ENCODE measurements around the gene GAB3. TPM values are rescaled to one million over a fixed set of nuclear protein-coding genes. Genes with fewer than 3 reads are reported as not detected.
"Not testable (repeated sequence)": the region's sequence is repeated elsewhere in the genome, so short reads cannot be mapped to it uniquely, and the experiment has no call there.

Gene GAB3
- total RNA-seq, 1 donor from 2014 or later, result 9.0 TPM

DNA sequence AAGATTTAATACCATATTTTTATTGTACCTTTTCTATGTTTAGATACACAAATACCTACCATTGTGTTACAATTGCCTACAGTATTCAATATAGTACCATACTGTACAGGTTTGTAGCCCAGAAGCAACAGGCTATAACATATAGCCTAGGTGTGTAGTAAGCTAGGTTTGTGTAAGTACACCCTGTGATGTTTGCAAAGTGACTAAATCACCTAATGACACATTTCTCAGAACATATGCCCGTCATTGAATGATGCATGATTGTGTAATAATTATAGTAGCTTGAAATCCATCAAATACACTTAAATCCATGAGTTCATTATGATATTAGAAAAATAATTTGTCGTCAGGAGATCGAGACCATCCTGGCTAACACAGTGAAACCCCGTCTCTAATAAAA lies 30.8 kb downstream of the GAB3 start:
- DNase-seq, result no peak

DNA sequence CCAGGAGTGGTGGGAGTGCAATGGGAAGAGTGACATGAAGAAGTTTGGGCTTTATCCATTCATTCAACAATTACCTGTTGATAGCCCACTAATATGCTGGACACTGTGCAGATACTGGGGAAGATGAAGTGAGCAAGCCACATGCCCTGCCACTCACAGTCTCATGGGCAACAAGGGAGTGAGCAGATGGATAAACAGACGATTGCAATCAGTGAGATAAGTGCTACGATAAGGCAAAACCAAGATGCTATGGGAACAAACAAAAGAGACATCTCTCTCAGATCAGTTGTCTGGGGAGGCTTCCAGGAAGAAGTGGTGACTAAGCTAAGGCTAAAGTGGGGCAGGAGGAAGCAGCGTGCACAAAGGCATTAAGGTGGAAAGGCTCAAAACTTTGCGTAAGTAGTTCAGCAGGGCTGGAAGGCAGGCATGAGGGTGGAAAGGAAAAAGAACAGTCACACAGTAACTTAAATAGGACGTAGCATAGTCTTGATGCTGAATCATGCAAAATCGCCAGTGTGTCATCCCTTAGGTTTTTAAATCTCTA lies 31.7 kb downstream of the GAB3 start:
- no peak for DNase-seq

DNA sequence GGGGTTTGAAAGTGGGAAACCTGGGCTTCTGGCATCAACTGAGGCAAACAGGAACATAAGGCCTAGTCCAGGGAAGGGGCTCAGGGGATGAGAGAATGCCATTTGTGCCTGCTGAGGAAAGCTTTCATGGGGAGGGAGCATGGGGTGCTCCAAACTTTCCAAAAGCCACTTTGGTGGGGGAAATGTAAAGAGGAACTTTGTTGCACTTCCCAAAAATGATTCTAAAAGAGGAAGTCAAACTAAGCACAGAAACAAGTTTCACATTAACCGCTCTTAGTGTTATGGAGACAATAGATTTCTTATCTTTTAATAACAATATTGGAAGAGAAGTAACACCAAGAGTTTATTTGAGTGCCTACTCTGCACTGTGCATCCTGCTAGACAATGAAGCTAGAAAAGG lies 32.3 kb downstream of the GAB3 start:
- no peak for DNase-seq

DNA sequence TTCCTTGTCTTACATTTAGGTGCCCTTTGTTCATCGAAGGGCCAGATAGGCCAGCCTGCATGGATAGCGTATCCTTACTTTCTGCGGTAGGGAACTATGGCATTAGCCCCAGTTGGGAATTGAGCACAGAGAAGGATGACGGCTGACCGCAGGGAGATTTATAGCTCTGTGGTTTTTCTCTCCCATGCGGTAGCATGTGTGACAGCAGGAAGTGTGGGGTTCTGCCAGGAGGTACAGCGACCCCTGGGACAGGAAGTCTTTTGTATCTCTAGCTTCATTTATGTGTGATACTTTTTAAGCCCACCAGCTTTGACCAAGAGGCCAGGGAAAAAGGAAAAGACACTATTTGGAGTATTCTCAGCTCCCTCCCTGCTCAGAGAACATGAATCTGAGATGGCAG lies 33.1 kb downstream of the GAB3 start:
- DNase-seq, result no peak

DNA sequence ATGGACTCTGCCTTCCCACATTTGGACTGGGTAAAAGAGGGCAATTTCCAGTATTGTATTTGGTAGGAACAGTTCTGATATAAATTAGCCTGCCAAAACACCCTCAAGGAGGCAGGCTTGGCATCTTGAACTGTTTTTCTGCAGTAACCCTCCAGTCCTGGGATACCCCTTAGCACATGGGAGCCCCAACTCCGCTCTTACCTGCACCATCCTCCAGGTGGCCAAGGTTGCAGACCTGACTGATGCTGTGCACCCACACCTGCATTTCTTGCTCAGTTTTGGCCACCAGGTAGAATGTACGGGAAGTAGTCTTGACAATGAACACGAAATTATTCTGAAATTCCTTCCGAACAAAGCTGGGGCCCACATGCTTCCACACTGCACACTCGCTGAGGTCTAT lies 35.1 kb downstream of the GAB3 start:
- no peak for DNase-seq

DNA sequence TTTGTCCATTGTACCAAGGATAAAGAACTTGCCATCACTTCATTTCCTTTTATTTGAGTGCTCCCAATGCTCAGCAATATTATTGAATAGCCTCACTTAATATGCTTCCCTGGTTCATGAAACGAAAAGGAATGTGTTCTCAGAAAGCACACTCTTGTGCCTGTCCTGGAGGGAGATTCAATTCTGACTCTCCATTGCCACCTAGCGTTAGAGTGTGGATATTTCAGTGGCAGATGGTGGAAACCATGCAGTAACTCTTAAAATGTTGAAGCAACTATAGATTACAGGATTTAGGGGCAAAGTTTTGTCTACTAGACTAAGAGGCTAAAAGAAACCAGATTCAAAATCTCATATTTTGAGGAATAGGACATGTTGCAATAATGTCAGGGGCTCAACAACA lies 36.0 kb downstream of the GAB3 start:
- peak; percentile 76 for DNase-seq

DNA sequence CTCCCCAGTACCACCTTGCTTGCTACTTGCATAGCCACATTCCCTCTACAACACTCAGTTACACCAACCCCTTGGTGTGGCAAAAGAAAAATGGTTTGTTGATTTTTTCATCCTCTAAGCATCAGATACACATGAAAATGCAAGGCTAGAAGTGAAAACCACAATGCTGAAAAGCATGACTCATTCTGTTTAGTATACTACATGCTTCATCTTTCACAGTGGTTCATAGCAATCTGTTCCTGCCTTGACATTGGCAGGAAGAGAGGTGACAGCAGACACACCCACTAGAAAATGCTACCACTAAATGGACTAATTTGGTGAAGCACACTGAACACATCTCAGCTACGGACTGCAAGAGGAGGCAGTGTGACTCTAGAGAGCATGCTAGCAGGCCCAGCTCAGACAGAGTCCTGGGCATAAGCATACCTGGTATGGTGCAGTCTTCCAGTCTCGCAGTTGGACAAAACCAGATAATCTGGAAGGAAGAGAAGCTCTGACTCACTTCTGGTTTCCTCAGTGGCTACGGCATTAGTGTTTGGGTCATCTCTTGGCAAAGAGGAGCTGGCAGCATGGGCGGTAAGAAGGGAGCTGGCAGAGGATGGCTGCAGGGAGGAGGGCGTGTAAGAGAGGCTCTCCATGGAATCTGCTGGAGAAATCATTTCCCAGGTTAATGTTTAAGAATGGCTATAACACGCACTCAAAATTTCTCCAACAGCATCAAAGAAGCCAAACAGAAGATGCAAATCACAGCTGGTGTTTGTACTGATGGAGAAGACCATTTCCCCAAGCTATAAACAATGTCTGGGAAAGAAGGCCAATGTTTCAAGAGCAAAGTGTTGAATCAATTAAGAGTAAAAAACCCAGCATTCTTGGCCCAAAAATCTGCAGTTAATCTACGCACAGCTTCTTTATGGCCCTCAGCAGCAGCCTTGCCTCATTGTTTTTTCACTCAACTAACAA lies 37.8 kb downstream of the GAB3 start:
- peak; percentile 67 for DNase-seq

DNA sequence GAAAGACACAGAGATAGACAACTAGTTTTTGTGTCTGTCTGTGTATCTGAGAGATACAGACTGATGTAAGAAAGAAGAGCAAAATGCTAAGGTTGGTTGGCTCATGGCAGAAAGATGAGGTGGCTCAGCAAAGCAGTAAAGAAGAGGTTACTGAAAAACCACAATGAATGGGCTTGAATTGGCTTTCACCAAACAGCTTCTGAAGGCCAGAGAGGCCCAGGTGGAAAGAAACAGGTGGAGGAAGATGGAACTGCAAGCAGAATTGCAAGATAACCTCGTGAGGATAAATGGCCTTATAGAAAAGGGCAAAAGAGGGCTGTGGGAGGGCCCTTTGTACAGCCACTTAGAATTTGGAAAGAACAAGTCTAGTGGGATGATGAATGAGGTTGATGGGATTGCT lies 39.6 kb downstream of the GAB3 start:
- no peak for DNase-seq

DNA sequence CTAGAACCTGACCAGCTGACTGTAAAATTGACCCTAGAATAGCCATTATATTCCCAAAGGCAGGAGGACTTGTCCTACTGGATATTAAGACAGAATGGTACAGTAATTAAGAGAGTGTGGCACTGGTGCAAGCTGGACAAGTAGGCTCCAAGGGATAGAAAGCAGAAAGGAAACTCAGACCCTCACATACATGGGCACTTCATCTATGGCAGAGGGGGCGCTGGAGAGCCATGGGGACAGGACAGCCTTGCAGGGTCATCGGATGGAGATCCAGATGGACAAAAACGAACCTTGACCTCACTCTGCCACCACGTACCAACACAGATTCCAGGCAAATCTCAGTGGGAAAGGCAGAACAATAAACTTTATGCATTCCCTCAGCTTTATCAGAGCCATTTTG lies 40.6 kb downstream of the GAB3 start:
- no peak for DNase-seq

DNA sequence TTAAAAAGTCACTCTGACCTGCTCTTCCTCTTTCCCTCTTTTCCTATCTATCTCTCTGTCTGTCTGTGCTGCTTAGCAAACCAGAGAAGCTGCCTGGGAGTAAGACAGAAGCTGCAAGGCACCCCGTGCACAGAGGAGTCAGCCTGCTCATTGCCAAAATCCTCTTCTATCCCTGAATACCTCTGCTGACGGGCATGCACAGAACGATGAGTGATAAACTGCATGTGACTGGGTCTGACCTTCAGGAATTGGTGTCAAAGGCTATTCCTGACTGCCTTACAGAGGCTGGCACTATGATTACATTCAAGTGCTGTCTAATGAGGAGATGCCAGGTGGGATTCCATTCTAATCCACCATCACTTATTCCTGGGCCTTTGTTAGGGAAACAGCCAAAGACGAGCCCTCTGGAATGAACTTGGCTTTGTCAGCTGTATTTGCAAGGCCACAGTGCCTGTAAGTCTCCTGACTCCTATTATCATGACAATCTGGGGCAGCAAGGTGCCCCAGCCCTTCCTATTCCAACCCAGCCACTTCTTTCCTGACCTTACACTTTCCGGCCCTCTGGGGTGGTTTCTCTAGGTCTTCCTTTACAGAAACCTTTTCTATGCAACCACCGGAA lies 52.1 kb downstream of the GAB3 start:
- DNase-seq, result no peak

DNA sequence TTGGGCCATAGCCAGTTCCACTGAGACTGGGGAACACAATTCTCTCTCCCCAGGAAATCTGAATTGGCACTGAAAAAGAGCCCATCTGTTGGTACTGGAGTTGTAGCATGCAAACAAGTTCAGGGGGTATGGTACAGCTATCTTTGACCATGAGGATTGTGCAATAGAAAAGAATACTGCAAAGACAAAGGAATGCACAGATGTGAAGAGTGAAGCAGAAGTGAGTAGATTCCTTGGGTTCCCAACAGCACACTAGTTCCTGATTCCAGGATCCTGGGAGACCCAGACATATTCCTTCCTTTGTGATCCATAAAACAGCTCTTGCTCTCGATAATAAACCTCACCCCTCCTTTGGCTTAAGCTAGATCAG lies 54.2 kb downstream of the GAB3 start:
- no peak for DNase-seq

DNA sequence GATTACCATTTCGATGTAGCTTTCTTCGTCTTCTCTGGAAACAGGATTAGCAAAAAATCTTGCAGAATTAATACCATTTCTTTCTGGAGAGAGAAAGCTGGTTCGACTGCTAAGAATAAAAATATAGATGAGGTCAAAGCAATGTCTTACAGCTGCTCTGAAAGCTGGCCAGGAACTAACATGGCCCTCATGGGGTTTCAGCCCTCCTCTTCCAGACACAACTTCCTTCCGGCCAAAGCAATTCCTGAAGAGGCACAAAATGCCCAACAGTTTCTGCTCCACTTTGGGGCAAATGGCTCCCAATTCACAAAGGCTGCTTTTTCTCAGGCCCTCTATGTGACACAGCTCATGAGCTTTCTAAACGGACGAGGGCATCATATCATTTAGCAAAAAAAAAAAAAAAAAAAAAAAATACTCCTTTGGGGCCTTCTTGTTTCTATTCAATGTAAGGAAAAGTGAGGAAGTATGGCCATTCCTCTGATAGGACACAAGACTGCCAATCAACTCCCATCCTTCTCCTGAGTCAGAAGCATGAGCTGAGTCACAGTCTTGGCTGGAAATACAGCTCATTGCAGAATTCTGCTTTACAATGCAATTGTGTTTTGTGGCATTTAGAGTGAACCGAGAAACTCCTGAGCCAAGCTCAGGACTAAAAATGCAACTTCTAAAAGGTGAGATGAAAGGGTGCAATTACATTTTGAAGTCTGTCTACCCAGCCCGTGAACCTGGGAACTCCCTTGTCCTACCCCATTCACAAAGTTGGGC lies 54.8 kb downstream of the GAB3 start:
- DNase-seq, result peak; percentile 64

DNA sequence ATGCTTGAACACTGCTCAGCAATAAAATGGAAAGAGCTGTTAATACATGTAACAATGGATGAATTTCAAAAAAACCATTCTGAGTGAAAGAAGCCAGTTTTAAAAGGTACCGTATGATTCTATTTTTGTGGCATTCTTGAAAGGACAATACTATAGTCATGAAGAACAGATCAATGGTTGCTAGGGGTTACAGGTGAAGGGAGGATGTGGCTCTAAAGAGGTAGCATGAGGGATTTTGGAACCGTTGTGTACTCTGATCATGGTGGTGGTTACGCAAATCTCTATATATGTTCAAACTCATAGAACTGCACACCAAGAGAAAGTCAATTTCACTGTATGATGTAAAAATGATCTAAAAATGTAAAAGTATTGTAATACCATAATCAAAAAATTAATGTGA lies 57.5 kb downstream of the GAB3 start:
- no peak for DNase-seq

DNA sequence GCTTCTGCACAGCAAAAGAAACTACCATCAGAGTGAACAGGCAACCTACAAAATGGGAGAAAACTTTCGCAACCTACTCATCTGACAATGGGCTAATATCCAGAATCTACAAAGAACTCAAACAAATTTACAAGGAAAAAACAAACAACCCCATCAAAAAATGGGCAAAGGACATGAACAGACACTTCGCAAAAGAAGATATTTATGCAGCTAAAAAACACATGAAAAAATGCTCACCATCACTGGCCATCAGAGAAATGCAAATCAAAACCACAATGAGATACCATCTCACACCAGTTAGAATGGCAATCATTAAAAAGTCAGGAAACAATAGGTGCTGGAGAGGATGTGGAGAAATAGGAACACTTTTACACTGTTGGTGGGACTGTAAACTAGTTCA lies 60.4 kb downstream of the GAB3 start:
- not testable (repeated sequence) for DNase-seq

DNA sequence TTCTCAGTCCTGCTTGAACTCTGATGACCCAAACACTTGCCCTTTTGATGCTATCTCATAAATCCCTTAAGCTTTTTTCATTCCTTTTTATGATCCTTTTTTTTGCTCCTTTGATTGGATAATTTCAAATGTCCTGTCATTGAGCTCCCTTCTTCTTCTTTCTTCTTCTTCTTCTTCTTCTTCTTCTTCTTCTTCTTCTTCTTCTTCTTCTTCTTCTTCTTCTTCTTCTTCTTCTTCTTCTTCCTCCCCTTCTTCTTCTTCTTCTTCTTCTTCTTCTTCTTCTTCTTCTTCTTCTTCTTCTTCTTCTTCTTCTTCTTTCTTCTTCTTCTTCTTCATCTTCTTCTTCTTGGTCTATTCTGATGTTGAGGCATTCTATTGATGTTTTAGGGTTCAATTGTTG lies 78.8 kb downstream of the GAB3 start:
- not testable (repeated sequence) for DNase-seq

DNA sequence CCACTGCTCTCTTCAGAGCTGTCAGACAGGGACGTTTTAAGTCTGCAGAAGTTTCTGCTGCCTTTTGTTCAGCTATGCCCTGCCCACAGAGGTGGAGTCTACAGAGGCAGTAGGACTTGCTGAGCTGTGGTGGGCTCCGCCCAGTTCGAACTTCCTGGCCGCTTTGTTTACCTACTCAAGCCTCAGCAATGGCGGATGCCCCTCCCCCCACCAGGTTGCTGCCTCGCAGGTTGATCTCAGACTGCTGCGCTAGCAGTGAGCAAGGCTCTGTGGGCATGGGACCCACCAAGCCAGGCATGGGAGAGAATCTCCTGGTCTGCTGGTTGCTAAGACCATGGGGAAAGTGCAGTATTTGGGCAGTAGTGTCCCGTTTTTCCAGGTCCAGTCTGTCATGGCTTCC lies 80.0 kb downstream of the GAB3 start:
- not testable (repeated sequence) for DNase-seq

DNA sequence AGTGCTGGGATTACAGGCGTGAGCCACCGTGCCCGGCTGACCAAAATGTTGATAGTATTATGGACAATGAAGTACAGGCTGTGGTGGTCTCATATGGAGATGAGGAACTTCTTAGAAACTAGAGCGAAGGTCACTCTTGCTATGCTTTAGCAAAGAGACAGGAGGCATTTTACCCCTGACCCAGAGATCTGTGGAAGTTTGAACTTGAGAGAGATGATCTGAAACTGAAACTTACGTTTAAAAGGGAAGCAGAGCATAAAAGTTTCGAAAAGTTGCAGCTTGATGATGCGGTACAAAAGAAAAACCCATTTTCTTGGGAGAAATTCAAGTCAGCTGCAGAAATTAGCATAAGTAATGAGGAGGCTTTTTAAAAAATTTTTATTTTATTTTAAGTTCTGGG lies 89.0 kb downstream of the GAB3 start:
- DNase-seq, result no peak

DNA sequence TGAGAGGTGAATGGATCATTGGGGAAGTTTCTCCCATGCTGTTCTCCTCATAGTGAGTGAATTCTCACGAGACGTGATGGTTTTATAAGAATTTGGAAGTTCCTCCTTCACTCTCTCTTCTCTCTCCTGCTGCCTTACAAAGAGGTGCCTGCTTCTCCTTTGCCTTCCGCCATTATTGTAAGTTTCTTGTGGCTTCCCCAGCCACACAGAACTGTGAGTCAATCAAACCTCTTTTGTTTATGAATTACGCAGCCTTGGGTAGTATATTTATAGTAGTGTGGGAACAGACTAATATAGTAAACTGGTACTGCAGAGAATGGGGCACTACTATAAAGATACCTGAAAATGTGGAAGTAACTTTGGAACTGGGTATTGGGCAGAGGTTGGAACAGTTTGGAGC lies 89.7 kb downstream of the GAB3 start:
- DNase-seq, result no peak

DNA sequence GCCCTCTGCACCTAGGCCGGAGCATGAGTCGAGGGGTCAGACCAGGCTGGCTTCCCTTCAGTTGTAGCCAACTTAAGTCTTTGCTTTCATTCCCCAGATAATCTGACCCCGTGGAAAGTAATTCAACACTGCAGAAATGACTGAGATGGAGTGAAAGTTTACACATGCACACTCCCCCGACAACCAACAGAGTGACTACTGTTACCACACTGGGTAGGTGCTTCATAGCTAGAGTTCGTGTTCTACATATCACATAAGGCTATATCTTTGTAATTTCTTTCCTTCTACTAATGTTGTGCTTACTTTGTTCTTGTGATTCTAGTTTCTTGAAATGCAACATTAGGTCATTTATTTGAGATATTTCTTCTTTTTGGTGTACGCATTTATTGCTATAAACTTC lies 90.3 kb downstream of the GAB3 start:
- DNase-seq, result no peak

DNA sequence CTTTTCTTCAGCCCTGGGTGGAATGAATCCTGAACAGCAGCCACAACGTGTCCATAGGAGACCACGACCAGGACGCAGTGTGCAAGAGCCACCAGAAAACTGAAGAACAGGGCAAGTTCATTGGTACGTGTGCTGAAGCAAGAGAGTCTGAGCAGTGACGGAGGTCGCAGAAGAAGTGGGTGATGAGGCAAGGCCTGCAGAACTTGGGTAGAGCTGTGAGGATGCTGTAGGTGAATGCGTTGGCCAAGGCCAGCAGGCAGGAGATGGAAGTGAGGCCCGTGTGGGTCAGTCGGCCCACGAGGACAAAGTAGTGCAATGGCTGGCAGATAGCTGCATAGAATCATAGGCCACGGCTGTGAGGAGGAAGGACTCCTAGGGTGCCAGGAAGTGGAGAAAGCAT lies 91.9 kb downstream of the GAB3 start:
- no peak for DNase-seq

DNA sequence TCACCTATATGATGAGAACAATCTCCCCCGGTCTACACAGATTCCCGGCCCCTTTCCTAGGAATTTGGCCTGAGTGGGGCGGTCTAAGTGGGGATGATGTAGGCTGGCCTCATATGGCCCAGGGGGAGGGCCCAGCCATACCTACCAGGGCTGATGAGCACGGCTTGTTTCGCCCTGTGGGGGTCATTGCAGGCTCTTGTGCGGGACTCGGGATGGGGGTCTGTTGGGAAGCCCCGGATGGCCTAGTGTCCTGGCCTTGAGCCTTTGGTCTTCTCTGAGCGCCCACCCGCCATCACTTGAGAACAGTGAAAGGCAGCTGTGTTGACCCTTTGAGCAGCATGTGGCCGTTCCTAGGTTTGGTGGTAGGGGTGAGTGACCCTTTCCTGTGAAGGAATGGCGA lies 92.7 kb downstream of the GAB3 start:
- no peak for DNase-seq

DNA sequence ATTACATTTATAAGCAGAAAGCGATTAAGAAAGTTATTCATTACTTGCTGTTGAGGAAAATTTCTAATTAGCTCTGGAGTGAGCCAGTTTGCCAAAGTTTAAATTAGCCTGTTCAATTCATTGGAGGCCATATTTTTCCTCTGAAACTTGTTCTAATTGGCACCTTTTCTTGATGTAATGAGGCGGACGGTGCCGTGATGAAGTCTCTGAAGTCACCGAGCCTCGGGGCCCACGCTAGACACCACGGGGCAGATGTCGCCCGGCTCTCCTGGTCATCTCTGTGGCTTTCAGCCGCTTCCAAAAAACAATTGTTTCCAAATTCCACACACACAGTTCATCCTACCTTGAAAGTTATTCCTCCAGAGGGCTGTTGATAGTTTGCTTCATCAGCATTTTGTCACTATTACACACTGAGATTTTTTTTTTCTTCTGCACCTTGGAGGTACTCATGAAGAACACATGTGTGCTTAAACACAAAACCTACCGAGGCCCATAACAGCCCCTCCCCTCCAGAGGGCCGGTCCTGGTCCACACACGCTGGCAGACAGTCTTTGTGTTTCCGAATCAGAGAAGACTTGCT lies 93.6 kb downstream of the GAB3 start:
- no peak for DNase-seq

DNA sequence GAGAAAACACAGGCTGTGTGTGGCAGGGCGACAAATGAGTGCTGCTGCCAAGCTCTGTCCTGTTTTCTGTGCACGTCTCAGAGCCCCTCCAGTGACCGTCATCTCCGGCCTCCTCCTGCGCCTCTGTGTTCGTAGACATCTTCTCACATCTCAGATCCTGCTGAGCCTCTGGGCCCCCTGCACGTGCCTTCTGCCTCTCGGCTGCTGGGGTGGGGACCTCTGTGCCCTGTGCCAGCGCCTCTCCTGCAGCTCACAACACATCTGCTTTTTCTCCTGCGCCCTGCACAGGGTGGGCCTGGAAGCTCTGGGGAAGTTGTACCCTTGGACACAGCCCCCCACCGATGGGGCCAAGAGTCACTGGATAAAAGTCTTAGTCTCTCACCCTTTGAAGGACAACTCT lies 95.1 kb downstream of the GAB3 start:
- no peak for DNase-seq
